Heart right ventricle (tissue), 16 donors: Measurements from ENCODE around the gene ZNF516. TPM values are rescaled to one million over a fixed set of nuclear protein-coding genes. Genes with fewer than 3 reads are reported as not detected.

Experiments used
- ATAC-seq, 8 donors: fragments of 200-7000 bp; cut with Tn5 transposase; one replicate each; pipeline ENCODE4 v1.9.1; 2020; ENCODE audit warnings: mild to moderate bottlenecking in 8 of 8, moderate library complexity in 8 of 8, moderate number of reproducible peaks in 1 of 8
- DNase-seq, 2 donors: peaks; one replicate each; pipeline ENCODE4 v3.0.0-alpha.2; 2020
- H3K27ac ChIP-seq, 10 donors: fragments of 200-600 bp; sonication (generic) in 2 of 10; one replicate each; pipeline versions ENCODE4 v1.5.0 to v1.8.0; 2020 to 2022; ENCODE audit warnings: mild to moderate bottlenecking in 3 of 10
- H3K27me3 ChIP-seq, 7 donors: fragments of 200-600 bp; one replicate each; pipeline ENCODE4 v1.8.0; 2021 to 2022; ENCODE audit warnings: mild to moderate bottlenecking in 2 of 7
- H3K36me3 ChIP-seq, 9 donors: fragments of 200-600 bp; sonication (generic) in 1 of 9; one replicate each; pipeline versions ENCODE4 v1.5.0 to v1.8.0; 2020 to 2022; ENCODE audit warnings: mild to moderate bottlenecking in 2 of 9
- H3K4me1 ChIP-seq, 9 donors: fragments of 200-600 bp; sonication (generic) in 1 of 9; one replicate each; pipeline versions ENCODE4 v1.5.0 to v1.8.0; 2020 to 2022; ENCODE audit warnings: mild to moderate bottlenecking in 4 of 9
- H3K4me3 ChIP-seq, 10 donors: fragments of 200-600 bp; sonication (generic) in 2 of 10; one replicate each; pipeline versions ENCODE4 v1.5.0 to v1.8.0; 2020 to 2022; ENCODE audit warnings: mild to moderate bottlenecking in 7 of 10, moderate library complexity in 2 of 10
- H3K9me3 ChIP-seq, 11 donors: fragments of 200-600 bp in 10 of 11; sonication (generic) in 2 of 11; one replicate each; pipeline versions ENCODE4 v1.5.0 to v1.8.0; 2013 to 2022; ENCODE audit warnings: mild to moderate bottlenecking in 2 of 11, control low read depth in 1 of 11, moderate library complexity in 1 of 11
- WGBS, 2 donors: extraction: QIAGEN DNeasy Blood & Tissue Kit; methylation state at CpG; one replicate each; pipeline ENCODE4 v1.1.7; 2013; ENCODE audit warnings: inconsistent platforms in 1 of 2; 5-methylcytosine and 5-hydroxymethylcytosine counted together
- intact Hi-C, 10 donors: fragments of 100-400 bp; cut with DNase I; formaldehyde crosslinking; loops; one replicate each; pipeline versions ENCODE4 v1.11.1 to v1.14.2; 2022
- polyA plus RNA-seq, 2 donors: library from polyadenylated mRNA; stranded (reverse); fragments of 200-250 nt; gene quantifications; one replicate each; pipeline ENCODE4 v1.2.3, GENCODE V29; 2013
- total RNA-seq, 10 donors: library from RNA; stranded (reverse); fragmentation: NEBNext Ultra II Directional in 3 of 10; extraction: Animal tissue kit (Norgen Biotek cat#: 25700) in 3 of 10; gene quantifications; one replicate each; pipeline versions ENCODE4 v1.2.1 to v1.2.4, GENCODE V29; 2021 to 2023
- TF ChIP-seq, protein P1 (sequence below), 9 donors: fragments of 200-600 bp; sonication (generic) in 2 of 9; IDR thresholded peaks; one replicate each; pipeline versions ENCODE4 v1.5.0 to v1.8.0; 2021 to 2022; ENCODE audit warnings: antibody characterized with exemption in 9 of 9, mild to moderate bottlenecking in 5 of 9, moderate library complexity in 1 of 9
- donor health status: Arrhythmogenic right ventricular cardiomyopathy.
- donor health status: ischemic (EF 13 %, LVEDD 7.1; RV severe dilation, severe dysfunction).
- donor health status: healthy with polysubstance abuse.
- donor health status: DM: no; HTN: yes; CAD: no.
- donor health status: DM: no; HTN: no; CAD: no.
- donor health status: ischemic (EF 25% LVEDD 6.9; RV normal size, moderate dysfunction).
- donor health status: ischemic (EF 25% LVEDD 5.7; RV mildly dilated, moderate dysfunction).
- donor health status: healthy.
- donor health status: DM: yes; HTN: yes; CAD: no.
- donor health status: Ischemic cardiomyopathy.
- donor health status: ischemic (EF 35%, LVEDD 5.7; RV mildly dilated, moderate dysfunction).
- donor health status: nonischemic (EF 11% LVEDD 7.7; RV severe dilation, severe dysfunction).
- donor health status: DM: yes; HTN: yes; CAD: no.
- donor health status: PGD.
- donor health status: ischemic (EF 29% LVEDD 5.4; RV normal size, mild dysfunction).
- donor health status: nonischemic (EF 23%, LVEDD 6.1; RV moderate dilation, normal function).

The ZNF516 gene
- total and polyA plus RNA-seq, 12 donors, result 2.6 to 24.8 (median 17.3) TPM

DNA sequence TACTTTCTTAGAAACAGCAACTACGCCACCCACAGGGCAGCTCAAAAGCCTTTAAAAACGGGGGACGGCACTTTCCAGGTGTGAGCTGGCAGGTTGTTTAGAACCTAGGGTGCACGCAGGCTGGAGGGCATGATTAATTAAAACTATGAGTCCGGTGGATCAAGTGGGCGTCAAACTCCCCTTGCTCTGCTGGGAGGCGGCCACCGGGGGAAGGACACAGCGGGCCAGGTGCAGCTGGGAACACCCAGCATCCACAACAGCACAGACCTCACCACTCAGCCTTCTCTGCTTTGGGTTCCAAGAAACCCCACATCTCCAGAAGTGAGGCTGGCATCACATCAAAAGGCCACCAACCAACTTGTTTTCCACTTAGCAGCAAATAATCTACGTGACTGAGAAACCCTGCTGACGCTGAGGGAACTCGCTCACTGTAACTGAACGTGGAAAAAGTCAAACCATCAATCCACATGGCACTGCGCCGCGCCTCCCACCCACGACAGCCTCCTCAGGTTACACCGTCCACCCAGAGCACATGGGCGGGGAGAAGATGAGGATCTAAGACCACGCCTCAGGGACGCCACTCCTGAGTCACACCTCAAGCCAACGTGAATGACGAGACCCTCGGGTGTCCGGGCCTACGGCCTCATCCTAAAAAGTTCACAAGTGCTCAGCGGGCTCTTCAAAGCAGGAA lies 118.2 kb downstream of the ZNF516 start:
- H3K9me3 ChIP-seq, result no peaks in the 10 kb centered on the region
- no peak overlapping the region for H3K4me3 ChIP-seq
- H3K4me1 ChIP-seq, result peaks cover 0 to 27% (median 4%) of the 10 kb centered on the region in 9 donors
- TF ChIP-seq, protein P1, sequence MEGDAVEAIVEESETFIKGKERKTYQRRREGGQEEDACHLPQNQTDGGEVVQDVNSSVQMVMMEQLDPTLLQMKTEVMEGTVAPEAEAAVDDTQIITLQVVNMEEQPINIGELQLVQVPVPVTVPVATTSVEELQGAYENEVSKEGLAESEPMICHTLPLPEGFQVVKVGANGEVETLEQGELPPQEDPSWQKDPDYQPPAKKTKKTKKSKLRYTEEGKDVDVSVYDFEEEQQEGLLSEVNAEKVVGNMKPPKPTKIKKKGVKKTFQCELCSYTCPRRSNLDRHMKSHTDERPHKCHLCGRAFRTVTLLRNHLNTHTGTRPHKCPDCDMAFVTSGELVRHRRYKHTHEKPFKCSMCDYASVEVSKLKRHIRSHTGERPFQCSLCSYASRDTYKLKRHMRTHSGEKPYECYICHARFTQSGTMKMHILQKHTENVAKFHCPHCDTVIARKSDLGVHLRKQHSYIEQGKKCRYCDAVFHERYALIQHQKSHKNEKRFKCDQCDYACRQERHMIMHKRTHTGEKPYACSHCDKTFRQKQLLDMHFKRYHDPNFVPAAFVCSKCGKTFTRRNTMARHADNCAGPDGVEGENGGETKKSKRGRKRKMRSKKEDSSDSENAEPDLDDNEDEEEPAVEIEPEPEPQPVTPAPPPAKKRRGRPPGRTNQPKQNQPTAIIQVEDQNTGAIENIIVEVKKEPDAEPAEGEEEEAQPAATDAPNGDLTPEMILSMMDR (IDR thresholded peaks at IDR 0.05), result no peak
- ATAC-seq, result no peak
- H3K27me3 ChIP-seq, result no peaks in the 10 kb centered on the region
- intact Hi-C loops, result no loop called here
- 91 to 92% methylated on average over 27 of the region's 27 CpGs for WGBS, 2 donors
- peaks cover 0 to 44% (median 17%) of the 10 kb centered on the region in 9 donors for H3K36me3 ChIP-seq
- no peak overlapping the region for H3K27ac ChIP-seq
- no peak for DNase-seq

DNA sequence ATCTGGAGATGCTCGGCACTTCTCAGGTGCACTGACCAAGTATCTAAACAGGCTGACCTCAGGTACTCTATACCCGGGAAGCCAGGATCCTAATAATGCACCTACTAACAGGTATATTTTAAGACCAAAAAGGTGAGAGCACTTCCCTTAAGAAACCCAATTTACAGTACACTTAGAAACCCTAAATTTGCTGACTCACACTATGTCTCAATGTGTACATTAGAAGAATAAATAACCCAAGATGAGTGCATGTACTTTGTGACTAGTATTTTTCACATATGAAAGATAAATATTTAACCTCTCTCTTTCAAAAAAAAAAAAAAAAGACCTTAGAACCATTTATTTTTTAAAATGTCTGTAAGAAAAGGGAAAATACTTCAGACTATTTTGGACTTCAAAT lies 118.8 kb downstream of the ZNF516 start:
- no peak overlapping the region for H3K27ac ChIP-seq
- DNase-seq, result no peak
- no peak overlapping the region for H3K4me3 ChIP-seq
- H3K36me3 ChIP-seq, result peaks cover 0 to 50% (median 17%) of the 10 kb centered on the region in 9 donors
- no peak for ATAC-seq
- 98 to 99% methylated on average over 2 of the region's 2 CpGs for WGBS, 2 donors
- no peaks in the 10 kb centered on the region for H3K9me3 ChIP-seq
- peaks cover 0 to 27% (median 4%) of the 10 kb centered on the region in 9 donors for H3K4me1 ChIP-seq
- TF ChIP-seq, protein P1 (IDR thresholded peaks at IDR 0.05), result no peak
- intact Hi-C loops, result no loop called here
- H3K27me3 ChIP-seq, result no peaks in the 10 kb centered on the region

DNA sequence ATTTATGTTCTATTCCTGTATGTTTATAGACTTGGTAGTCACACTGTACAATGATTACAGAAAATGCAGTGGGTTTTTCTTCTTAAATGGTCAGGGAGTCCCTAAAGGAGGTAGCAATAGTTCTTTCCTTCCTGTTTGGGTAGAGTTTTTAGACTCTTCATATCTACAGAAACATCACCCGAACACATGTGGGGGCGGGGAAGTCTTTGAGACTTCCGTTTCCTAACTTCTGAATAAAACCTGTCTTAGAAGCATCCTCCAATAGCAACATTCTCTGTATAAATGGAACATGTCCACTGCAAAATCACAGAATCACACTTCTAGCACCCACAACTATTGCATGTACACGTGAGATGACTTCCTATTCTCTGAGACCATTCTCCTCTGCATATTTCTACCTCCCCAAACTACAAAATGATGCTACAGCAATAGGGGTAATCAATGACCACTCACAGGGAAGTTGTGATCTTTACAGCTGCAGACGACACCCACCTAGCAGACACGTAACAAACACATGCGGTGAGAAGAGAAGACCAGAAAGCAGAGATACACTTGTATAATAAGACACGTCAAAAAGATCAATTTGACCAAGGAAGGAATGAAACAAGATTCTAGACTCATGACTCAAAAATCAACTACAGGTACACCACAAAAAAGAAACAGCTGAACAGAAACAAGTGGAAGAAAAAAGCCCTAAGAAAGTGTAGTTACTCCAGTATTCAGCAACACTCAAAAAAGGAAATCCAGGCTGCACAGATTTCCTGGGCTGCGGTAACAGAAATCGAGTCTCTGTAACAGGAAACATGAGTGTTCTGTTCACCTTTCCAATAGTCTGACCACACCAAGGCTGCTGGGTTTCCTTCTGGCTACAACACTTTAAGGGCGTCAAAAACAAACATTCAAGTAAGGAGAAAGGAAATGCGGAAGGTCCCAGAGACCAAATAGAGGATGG lies 120.4 kb downstream of the ZNF516 start:
- H3K4me3 ChIP-seq, result no peak overlapping the region
- TF ChIP-seq, protein P1 (IDR thresholded peaks at IDR 0.05), result no peak
- WGBS, 2 donors, result 78 to 81% methylated on average over 12 of the region's 12 CpGs
- intact Hi-C loops, result no loop called here
- no peak for ATAC-seq
- peaks cover 0 to 27% (median 4%) of the 10 kb centered on the region in 9 donors for H3K4me1 ChIP-seq
- no peak for DNase-seq
- no peaks in the 10 kb centered on the region for H3K27me3 ChIP-seq
- H3K36me3 ChIP-seq, result peaks cover 0 to 59% (median 22%) of the 10 kb centered on the region in 9 donors
- H3K9me3 ChIP-seq, result no peaks in the 10 kb centered on the region
- no peak overlapping the region for H3K27ac ChIP-seq

DNA sequence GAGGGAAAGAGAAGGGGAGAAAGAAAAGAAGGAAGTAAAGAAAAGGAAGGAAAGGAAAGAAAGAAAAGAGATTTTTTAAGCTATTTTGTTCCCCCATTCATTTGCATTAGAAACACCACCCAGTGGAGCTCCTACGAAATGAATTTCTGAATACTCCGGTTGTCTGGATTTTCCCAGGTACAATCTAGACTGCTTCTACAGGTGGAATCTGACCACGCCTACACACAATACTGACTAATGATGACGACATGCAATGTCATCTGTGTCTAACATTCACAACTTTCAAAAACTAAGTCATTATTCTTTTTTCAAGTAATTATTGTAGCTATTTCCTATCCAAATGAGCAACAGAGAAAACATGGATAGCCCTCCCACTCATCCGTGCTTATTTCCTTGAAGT lies 121.7 kb downstream of the ZNF516 start:
- TF ChIP-seq, protein P1 (IDR thresholded peaks at IDR 0.05), result no peak
- Histone ChIP-seq H3K27me3 (no peaks in the 10 kb centered on the region), H3K4me1 (peaks cover 0 to 27% (median 4%) of the 10 kb centered on the region in 9 donors), H3K27ac (no peak overlapping the region), H3K36me3 (peaks cover 0 to 56% (median 14%) of the 10 kb centered on the region in 9 donors), H3K9me3 (no peaks in the 10 kb centered on the region), H3K4me3 (no peak overlapping the region)
- ATAC-seq (no peak), DNase-seq (no peak)
- intact Hi-C loops, result no loop called here
- 86 to 93% methylated on average over 5 of the region's 5 CpGs for WGBS, 2 donors
